ENCODE data around the gene TBC1D17. TPM values are rescaled to one million over a fixed set of nuclear protein-coding genes. Genes with fewer than 3 reads are reported as not detected.

TBC1D17 gene
- total and polyA plus RNA-seq, 2 of the 13 experiments (the other 11 are each of a cell fraction or from before 2014, with no cell fraction given): 9.7 to 16.9 TPM

DNA sequence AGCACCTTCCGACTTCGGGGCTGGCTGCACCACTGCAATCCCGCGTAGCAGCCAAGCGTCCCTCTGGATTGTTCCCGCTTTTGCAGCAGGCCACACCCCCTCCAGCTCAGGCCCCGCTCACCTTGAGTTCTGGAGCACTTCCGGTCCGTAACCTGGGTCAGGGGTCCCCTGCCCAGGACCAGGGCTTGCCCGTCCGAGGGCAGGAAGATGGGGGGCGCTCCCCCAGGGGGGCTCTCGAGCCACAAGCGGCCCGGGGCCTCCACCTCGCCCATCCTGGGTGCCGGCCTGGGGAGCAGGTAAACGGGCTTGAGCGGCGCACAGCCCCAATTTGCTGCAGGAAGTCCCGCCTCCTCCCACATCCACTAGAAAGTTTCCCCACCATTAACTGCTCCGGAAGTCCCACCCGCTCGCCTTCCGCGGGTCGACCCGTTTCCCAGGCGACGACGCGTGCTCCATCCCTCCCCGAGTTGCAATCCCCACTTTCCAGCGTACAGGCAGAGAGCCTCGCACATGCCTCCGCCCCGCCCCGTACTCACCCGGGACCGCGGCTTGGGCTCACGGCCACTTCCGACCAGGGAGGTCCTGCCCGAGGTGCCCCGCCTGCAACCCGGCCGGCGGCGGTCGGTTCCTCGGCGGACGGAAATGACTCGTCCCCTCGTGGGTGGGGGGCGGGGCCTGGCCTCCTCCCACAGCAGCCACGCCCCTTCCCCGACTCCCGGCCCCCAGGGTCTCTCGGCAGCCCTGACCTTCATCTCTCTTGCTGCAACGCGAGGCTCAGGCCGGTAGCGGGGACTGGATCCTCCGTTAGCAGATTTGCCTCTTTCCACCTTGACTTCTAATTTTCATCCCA lies 10.3 kb upstream of the TBC1D17 start, which contains the start of gene PNKP (continued):
- TF ChIP-seq, protein P1, sequence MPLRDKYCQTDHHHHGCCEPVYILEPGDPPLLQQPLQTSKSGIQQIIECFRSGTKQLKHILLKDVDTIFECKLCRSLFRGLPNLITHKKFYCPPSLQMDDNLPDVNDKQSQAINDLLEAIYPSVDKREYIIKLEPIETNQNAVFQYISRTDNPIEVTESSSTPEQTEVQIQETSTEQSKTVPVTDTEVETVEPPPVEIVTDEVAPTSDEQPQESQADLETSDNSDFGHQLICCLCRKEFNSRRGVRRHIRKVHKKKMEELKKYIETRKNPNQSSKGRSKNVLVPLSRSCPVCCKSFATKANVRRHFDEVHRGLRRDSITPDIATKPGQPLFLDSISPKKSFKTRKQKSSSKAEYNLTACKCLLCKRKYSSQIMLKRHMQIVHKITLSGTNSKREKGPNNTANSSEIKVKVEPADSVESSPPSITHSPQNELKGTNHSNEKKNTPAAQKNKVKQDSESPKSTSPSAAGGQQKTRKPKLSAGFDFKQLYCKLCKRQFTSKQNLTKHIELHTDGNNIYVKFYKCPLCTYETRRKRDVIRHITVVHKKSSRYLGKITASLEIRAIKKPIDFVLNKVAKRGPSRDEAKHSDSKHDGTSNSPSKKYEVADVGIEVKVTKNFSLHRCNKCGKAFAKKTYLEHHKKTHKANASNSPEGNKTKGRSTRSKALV (CRISPR knock-in tag; IDR thresholded peaks at IDR 0.05): peak; percentile 72; the same call in 1 of the 2 replicates
- TF ChIP-seq ZSCAN12 (CRISPR knock-in tag; IDR thresholded peaks at IDR 0.05) (0 out of 2 replicates have a peak, but pooled peaks have one; percentile 39), ARID3A (IDR thresholded peaks at IDR 0.05; ENCODE audit: low read depth, low read length) (no peak), SP140L (CRISPR knock-in tag; IDR thresholded peaks at IDR 0.05; ENCODE audit: borderline replicate concordance) (no peak), IRX3 (CRISPR knock-in tag; IDR thresholded peaks at IDR 0.05; ENCODE audit: borderline replicate concordance, low read depth) (0 out of 2 replicates have a peak, but pooled peaks have one; percentile 19), ZBTB7B (CRISPR knock-in tag; IDR thresholded peaks at IDR 0.05) (0 out of 2 replicates have a peak, but pooled peaks have one; percentile 14), SMAD1 (CRISPR knock-in tag; IDR thresholded peaks at IDR 0.05; ENCODE audit: borderline replicate concordance, low read depth) (0 out of 2 replicates have a peak, but pooled peaks have one; percentile 54), SIN3A (IDR thresholded peaks at IDR 0.05; ENCODE audit: borderline replicate concordance, low read depth, low read length) (peak; percentile 48; the same call in 1 of the 2 replicates), ARID4A (CRISPR knock-in tag; IDR thresholded peaks at IDR 0.05; ENCODE audit: borderline replicate concordance) (peak; percentile 99)
- TF ChIP-seq, protein P2, sequence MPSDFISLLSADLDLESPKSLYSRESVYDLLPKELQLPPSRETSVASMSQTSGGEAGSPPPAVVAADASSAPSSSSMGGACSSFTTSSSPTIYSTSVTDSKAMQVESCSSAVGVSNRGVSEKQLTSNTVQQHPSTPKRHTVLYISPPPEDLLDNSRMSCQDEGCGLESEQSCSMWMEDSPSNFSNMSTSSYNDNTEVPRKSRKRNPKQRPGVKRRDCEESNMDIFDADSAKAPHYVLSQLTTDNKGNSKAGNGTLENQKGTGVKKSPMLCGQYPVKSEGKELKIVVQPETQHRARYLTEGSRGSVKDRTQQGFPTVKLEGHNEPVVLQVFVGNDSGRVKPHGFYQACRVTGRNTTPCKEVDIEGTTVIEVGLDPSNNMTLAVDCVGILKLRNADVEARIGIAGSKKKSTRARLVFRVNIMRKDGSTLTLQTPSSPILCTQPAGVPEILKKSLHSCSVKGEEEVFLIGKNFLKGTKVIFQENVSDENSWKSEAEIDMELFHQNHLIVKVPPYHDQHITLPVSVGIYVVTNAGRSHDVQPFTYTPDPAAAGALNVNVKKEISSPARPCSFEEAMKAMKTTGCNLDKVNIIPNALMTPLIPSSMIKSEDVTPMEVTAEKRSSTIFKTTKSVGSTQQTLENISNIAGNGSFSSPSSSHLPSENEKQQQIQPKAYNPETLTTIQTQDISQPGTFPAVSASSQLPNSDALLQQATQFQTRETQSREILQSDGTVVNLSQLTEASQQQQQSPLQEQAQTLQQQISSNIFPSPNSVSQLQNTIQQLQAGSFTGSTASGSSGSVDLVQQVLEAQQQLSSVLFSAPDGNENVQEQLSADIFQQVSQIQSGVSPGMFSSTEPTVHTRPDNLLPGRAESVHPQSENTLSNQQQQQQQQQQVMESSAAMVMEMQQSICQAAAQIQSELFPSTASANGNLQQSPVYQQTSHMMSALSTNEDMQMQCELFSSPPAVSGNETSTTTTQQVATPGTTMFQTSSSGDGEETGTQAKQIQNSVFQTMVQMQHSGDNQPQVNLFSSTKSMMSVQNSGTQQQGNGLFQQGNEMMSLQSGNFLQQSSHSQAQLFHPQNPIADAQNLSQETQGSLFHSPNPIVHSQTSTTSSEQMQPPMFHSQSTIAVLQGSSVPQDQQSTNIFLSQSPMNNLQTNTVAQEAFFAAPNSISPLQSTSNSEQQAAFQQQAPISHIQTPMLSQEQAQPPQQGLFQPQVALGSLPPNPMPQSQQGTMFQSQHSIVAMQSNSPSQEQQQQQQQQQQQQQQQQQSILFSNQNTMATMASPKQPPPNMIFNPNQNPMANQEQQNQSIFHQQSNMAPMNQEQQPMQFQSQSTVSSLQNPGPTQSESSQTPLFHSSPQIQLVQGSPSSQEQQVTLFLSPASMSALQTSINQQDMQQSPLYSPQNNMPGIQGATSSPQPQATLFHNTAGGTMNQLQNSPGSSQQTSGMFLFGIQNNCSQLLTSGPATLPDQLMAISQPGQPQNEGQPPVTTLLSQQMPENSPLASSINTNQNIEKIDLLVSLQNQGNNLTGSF (CRISPR knock-in tag; IDR thresholded peaks at IDR 0.05): no peak
